Measurements from ENCODE around the gene KCNA4. TPM values are rescaled to one million over a fixed set of nuclear protein-coding genes. Genes with fewer than 3 reads are reported as not detected.
"Not testable (repeated sequence)": the region's sequence is repeated elsewhere in the genome, so short reads cannot be mapped to it uniquely, and the experiment has no call there.

The KCNA4 gene
- total RNA-seq, 1 donor from 2014 or later, result not detected

DNA sequence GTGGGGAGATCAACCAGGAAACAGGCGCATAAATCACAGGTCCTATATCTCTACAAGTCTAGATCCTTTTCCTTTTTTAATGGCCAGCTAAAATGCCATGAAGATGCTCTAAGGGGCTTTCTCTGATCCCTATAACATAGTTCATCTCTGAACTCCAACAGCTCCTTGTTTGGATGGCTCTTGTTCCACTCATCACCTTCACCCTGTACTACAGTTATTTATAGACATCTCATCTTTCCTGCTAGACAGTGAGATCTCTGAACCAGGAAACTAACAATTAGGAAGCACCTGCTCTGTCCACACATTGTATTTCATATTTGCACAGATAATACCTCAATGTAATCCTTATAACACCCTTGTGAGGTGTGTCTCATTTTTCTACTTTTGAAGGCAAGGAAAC, 31.6 kb downstream of the KCNA4 start:
- Histone ChIP-seq H3K36me3 (ENCODE audit: control insufficient read depth, insufficient read depth, low read length) (no peaks in the 10 kb centered on the region), H3K27me3 (ENCODE audit: control insufficient read depth, insufficient read depth, low read length) (no peaks in the 10 kb centered on the region), H3K4me3 (ENCODE audit: low read depth, low read length) (no peak overlapping the region)
- DNase-seq (ENCODE audit: low read depth), result no peak
- TF ChIP-seq, protein P1, sequence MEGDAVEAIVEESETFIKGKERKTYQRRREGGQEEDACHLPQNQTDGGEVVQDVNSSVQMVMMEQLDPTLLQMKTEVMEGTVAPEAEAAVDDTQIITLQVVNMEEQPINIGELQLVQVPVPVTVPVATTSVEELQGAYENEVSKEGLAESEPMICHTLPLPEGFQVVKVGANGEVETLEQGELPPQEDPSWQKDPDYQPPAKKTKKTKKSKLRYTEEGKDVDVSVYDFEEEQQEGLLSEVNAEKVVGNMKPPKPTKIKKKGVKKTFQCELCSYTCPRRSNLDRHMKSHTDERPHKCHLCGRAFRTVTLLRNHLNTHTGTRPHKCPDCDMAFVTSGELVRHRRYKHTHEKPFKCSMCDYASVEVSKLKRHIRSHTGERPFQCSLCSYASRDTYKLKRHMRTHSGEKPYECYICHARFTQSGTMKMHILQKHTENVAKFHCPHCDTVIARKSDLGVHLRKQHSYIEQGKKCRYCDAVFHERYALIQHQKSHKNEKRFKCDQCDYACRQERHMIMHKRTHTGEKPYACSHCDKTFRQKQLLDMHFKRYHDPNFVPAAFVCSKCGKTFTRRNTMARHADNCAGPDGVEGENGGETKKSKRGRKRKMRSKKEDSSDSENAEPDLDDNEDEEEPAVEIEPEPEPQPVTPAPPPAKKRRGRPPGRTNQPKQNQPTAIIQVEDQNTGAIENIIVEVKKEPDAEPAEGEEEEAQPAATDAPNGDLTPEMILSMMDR (IDR thresholded peaks at IDR 0.05; ENCODE audit: insufficient read depth, low read length, poor library complexity, severe bottlenecking), result no peak

DNA sequence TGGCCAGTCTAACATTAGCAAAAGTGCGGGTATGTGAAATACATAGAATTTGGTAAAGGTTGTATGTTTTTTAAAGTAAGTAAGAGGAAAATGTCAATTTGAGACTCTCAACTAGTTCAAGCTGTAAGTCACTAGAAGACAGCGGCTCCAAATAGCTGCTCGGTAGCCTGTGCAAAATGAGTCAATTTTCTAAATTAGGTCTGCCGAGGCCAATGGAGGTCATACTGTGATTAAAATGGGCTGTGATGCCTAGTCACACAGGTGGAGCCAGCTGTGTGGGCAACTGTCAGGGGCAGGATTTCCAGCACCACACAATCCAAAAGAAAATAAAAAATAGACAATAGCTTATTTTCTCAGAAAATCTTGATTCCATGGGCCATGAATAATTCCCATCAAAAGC, 32.3 kb downstream of the KCNA4 start:
- no peak for DNase-seq (ENCODE audit: low read depth)
- Histone ChIP-seq H3K27me3 (ENCODE audit: control insufficient read depth, insufficient read depth, low read length) (no peaks in the 10 kb centered on the region), H3K36me3 (ENCODE audit: control insufficient read depth, insufficient read depth, low read length) (no peaks in the 10 kb centered on the region), H3K4me3 (ENCODE audit: low read depth, low read length) (no peak overlapping the region)
- TF ChIP-seq, protein P1 (IDR thresholded peaks at IDR 0.05; ENCODE audit: insufficient read depth, low read length, poor library complexity, severe bottlenecking), result no peak

GRCh38 chr11:29978549-29978948, 38.3 kb downstream of the KCNA4 start:
- no peaks in the 10 kb centered on the region for H3K36me3 ChIP-seq (ENCODE audit: control insufficient read depth, insufficient read depth, low read length)
- no peak for DNase-seq (ENCODE audit: low read depth)
- no peaks in the 10 kb centered on the region for H3K27me3 ChIP-seq (ENCODE audit: control insufficient read depth, insufficient read depth, low read length)
- TF ChIP-seq, protein P1 (IDR thresholded peaks at IDR 0.05; ENCODE audit: insufficient read depth, low read length, poor library complexity, severe bottlenecking), result no peak
- H3K4me3 ChIP-seq (ENCODE audit: low read depth, low read length), result no peak overlapping the region

- DNase-seq (ENCODE audit: low read depth); H3K27me3 ChIP-seq (ENCODE audit: control insufficient read depth, insufficient read depth, low read length); H3K4me3 ChIP-seq (ENCODE audit: low read depth, low read length); H3K36me3 ChIP-seq (ENCODE audit: control insufficient read depth, insufficient read depth, low read length): not testable (repeated sequence)
Observed at GRCh38 chr11:29975580-29975979, 41.2 kb downstream of the KCNA4 start.

- Histone ChIP-seq H3K27me3 (ENCODE audit: control insufficient read depth, insufficient read depth, low read length) (no peaks in the 10 kb centered on the region), H3K36me3 (ENCODE audit: control insufficient read depth, insufficient read depth, low read length) (no peaks in the 10 kb centered on the region), H3K4me3 (ENCODE audit: low read depth, low read length) (no peak overlapping the region)
- DNase-seq (ENCODE audit: low read depth), result no peak
- TF ChIP-seq, protein P1 (IDR thresholded peaks at IDR 0.05; ENCODE audit: insufficient read depth, low read length, poor library complexity, severe bottlenecking), result no peak
Observed at GRCh38 chr11:29963796-29964195, 53.0 kb downstream of the KCNA4 start.

- Histone ChIP-seq H3K4me3 (ENCODE audit: low read depth, low read length) (no peak overlapping the region), H3K27me3 (ENCODE audit: control insufficient read depth, insufficient read depth, low read length) (no peaks in the 10 kb centered on the region), H3K36me3 (ENCODE audit: control insufficient read depth, insufficient read depth, low read length) (no peaks in the 10 kb centered on the region)
- TF ChIP-seq, protein P1 (IDR thresholded peaks at IDR 0.05; ENCODE audit: insufficient read depth, low read length, poor library complexity, severe bottlenecking), result no peak
- no peak for DNase-seq (ENCODE audit: low read depth)
Observed at GRCh38 chr11:29963036-29963435, 53.8 kb downstream of the KCNA4 start.
